ENCODE data around the gene CHTF8.

CHTF8 gene

DNA sequence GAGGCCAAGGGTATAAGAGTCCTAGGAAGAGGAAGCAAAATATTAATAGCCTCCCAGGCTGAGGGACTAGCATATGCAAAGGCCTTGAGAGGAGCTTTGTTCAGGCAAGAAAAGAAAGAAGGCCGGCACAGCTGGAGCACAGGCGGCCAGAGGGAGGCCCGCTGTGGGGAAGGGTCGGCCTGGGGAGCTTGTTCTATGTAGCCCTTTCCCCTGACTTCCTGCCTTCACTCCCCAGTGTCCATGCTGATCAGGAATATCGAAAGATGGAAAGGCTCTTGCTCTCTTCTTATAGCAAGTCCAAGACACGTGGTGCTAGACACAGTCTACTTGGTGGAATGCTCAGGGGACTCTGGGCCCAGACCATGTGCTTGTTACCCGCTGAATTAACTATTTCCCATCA is 54.3 kb downstream of the CHTF8 start:
- DNase-seq (ENCODE audit: low read depth, low spot score), result no peak
- no peak for TF ChIP-seq EZH2 (IDR thresholded peaks at IDR 0.05)
- no peak for TF ChIP-seq POLR2AphosphoS5 (IDR thresholded peaks at IDR 0.05; ENCODE audit: borderline replicate concordance, low read depth, low read length)
- TF ChIP-seq FOXP2 (optimal IDR thresholded peaks at IDR 0.05; ENCODE audit: control extremely low read depth, extremely low read length, insufficient read depth), result no peak
- Histone ChIP-seq H3K4me3 (no peak overlapping the region), H3K9me3 (ENCODE audit: low read depth, low read length) (no peaks in the 10 kb centered on the region), H3K9ac (ENCODE audit: insufficient read length) (no peak overlapping the region), H3K36me3 (ENCODE audit: insufficient read depth, low read length) (no peaks in the 10 kb centered on the region), H3K27ac (no peak overlapping the region)

DNA sequence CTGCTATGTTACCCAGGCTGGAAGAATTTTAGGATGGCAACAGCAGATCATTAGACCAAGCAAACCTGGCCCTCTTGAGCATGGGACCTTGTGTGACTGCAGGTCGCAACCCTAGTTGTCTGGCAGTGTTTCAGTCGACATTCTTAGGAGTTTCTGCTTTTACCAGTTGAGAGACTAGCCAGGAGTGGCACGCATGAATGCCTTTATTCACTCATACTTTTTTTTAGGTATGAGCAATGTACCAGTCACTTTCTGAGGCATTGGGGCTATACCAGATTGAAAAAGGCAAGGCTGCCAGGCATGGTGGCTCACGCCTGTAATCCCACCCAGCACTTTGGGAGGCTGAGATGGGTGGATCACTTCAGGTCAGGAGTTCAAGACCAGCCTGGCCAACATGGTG is 55.1 kb downstream of the CHTF8 start:
- Histone ChIP-seq H3K9me3 (ENCODE audit: low read depth, low read length) (no peaks in the 10 kb centered on the region), H3K36me3 (ENCODE audit: insufficient read depth, low read length) (no peaks in the 10 kb centered on the region), H3K27ac (no peak overlapping the region), H3K4me3 (no peak overlapping the region), H3K9ac (ENCODE audit: insufficient read length) (no peak overlapping the region)
- DNase-seq (ENCODE audit: low read depth, low spot score), result no peak
- TF ChIP-seq EZH2 (IDR thresholded peaks at IDR 0.05) (no peak), FOXP2 (optimal IDR thresholded peaks at IDR 0.05; ENCODE audit: control extremely low read depth, extremely low read length, insufficient read depth) (no peak), POLR2AphosphoS5 (IDR thresholded peaks at IDR 0.05; ENCODE audit: borderline replicate concordance, low read depth, low read length) (no peak)

DNA sequence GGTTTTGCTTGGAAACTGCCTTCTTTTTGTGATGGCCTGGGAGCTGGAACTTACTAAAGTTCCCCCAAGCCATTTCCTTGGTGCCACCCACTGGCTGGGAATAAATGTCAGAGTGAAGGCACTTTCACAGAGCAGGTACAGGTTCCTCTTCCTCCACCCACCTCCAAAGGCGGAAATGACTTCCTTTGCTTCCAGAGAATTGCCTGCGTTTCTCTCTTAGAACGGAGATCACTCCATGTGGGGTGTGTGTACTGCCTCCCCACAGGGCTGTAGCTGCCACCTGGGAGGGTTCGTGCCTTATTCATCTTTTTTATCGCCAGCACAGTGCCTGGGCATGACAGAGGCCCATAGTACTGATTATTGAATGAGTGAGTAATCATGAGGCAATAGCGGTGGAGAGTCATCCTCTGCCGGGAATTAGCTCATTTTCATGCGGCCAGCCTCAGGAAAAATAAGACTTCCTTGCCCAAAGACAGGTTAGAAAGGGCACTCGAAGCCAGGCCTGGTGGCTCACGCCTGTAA is 59.1 kb downstream of the CHTF8 start:
- DNase-seq (ENCODE audit: low read depth, low spot score), result no peak
- H3K27ac ChIP-seq, result no peak overlapping the region
- no peak overlapping the region for H3K4me3 ChIP-seq
- no peaks in the 10 kb centered on the region for H3K9me3 ChIP-seq (ENCODE audit: low read depth, low read length)
- TF ChIP-seq POLR2AphosphoS5 (IDR thresholded peaks at IDR 0.05; ENCODE audit: borderline replicate concordance, low read depth, low read length) (no peak), FOXP2 (optimal IDR thresholded peaks at IDR 0.05; ENCODE audit: control extremely low read depth, extremely low read length, insufficient read depth) (no peak), EZH2 (IDR thresholded peaks at IDR 0.05) (no peak)
- H3K9ac ChIP-seq (ENCODE audit: insufficient read length), result no peak overlapping the region
- no peaks in the 10 kb centered on the region for H3K36me3 ChIP-seq (ENCODE audit: insufficient read depth, low read length)

DNA sequence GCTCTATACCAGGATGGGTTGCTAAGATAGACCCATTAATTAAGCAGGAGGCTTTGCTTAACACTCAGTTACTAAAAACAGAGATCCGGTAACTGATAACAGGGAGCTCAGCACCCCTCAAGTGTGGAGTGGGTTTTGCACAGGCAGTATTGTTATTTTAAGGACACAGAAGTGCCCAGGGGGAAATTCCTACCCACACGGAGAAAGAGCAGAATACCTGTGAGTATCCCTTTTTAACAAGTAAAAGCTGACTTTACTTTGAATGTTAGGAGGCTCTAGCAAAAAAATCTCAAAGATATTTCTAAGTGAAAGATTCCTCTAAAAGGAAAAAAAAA is 59.8 kb downstream of the CHTF8 start:
- Histone ChIP-seq H3K27ac (no peak overlapping the region), H3K9ac (ENCODE audit: insufficient read length) (no peak overlapping the region), H3K9me3 (ENCODE audit: low read depth, low read length) (no peaks in the 10 kb centered on the region), H3K4me3 (no peak overlapping the region), H3K36me3 (ENCODE audit: insufficient read depth, low read length) (no peaks in the 10 kb centered on the region)
- DNase-seq (ENCODE audit: low read depth, low spot score), result no peak
- TF ChIP-seq EZH2 (IDR thresholded peaks at IDR 0.05), result no peak
- TF ChIP-seq FOXP2 (optimal IDR thresholded peaks at IDR 0.05; ENCODE audit: control extremely low read depth, extremely low read length, insufficient read depth), result no peak
- TF ChIP-seq POLR2AphosphoS5 (IDR thresholded peaks at IDR 0.05; ENCODE audit: borderline replicate concordance, low read depth, low read length), result no peak

DNA sequence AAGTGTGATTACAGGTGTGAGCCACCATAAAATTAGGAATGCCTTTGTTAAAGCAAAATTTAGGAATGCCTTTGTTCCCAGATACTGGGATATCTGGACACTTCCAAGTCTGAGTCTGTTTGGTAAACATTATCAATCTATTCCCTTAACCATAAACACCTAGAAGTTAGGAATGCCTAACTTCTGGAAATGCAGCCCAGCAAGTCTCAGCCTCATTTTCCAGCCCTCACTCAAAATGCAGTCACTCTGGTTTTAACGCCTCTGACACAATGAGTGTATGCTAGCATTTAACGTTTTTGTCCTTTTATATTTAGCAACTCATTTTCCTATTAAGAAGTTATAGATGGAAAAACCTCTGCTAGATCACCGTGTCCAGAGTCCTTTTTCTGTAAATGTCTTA is 61.4 kb downstream of the CHTF8 start:
- H3K9me3 ChIP-seq (ENCODE audit: low read depth, low read length), result no peaks in the 10 kb centered on the region
- TF ChIP-seq POLR2AphosphoS5 (IDR thresholded peaks at IDR 0.05; ENCODE audit: borderline replicate concordance, low read depth, low read length) (no peak), FOXP2 (optimal IDR thresholded peaks at IDR 0.05; ENCODE audit: control extremely low read depth, extremely low read length, insufficient read depth) (no peak), EZH2 (IDR thresholded peaks at IDR 0.05) (no peak)
- no peak overlapping the region for H3K9ac ChIP-seq (ENCODE audit: insufficient read length)

DNA sequence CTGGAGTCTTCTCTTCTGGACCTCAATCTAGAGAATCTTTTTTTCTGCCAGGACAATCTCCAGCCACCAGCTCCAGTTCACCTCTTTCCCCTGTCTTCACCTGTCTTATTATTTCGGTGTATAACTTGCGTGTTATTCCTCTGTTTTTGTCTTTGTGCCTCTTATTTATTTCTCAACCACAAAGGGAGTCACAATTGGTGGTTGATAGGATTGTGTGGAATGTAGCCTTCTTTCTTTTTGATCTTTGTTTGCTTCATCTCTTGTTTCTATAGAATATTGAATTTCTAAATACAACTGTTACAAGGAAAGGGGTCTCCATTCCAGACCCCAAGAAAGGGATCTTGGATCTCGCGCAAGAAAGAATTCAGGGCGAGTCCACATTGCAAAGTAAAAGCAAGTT is 62.9 kb downstream of the CHTF8 start:
- no peak for DNase-seq (ENCODE audit: low read depth, low spot score)
- H3K9me3 ChIP-seq (ENCODE audit: low read depth, low read length), result no peaks in the 10 kb centered on the region
- no peak for TF ChIP-seq EZH2 (IDR thresholded peaks at IDR 0.05)
- H3K4me3 ChIP-seq, result no peak overlapping the region
- no peaks in the 10 kb centered on the region for H3K36me3 ChIP-seq (ENCODE audit: insufficient read depth, low read length)
- H3K9ac ChIP-seq (ENCODE audit: insufficient read length), result no peak overlapping the region
- no peak overlapping the region for H3K27ac ChIP-seq

More for the DNA sequence above, 61.4 kb downstream of the CHTF8 start:
- Histone ChIP-seq H3K4me3 (no peak overlapping the region), H3K36me3 (ENCODE audit: insufficient read depth, low read length) (no peaks in the 10 kb centered on the region), H3K27ac (no peak overlapping the region)
- DNase-seq (ENCODE audit: low read depth, low spot score), result no peak
